Adrenal gland (tissue), 12 donors: ENCODE results near the gene CHRM1. TPM values are rescaled to one million over a fixed set of nuclear protein-coding genes. Genes with fewer than 3 reads are reported as not detected.

Source experiments
- DNase-seq, 7 donors: peaks; one replicate each; pipeline ENCODE4 v3.0.0-alpha.2; 2019 to 2020
- H3K27ac ChIP-seq, 5 donors: fragments of 200-600 bp; sonication (generic) in 4 of 5; 1 replicate in 3 of 5; 2 replicates in 2 of 5; pipeline versions ENCODE4 v1.5.1 to v1.8.0; 2016 to 2020; ENCODE audit warnings: mild to moderate bottlenecking in 1 of 5
- H3K27me3 ChIP-seq: fragments of 200-600 bp; 2 replicates; pipeline ENCODE4 v1.8.0; 2021
- H3K36me3 ChIP-seq, 2 donors: fragments of 200-600 bp; replicated peaks in 1 of 2; 1 replicate in 1 of 2; 2 replicates in 1 of 2; pipeline versions ENCODE4 v1.5.1 to v1.8.0; 2018 to 2022
- H3K4me1 ChIP-seq, 2 donors: fragments of 200-600 bp; replicated peaks in 1 of 2; 1 replicate in 1 of 2; 2 replicates in 1 of 2; pipeline versions ENCODE4 v1.5.1 to v1.8.0; 2018 to 2021
- H3K4me3 ChIP-seq, 4 donors: fragments of 200-600 bp; sonication (generic) in 3 of 4; one replicate each; pipeline ENCODE4 v1.5.1; 2016 to 2018
- H3K9me3 ChIP-seq, 3 donors: fragments of 200-600 bp; sonication (generic) in 1 of 3; replicated peaks in 1 of 3; 1 replicate in 2 of 3; 2 replicates in 1 of 3; pipeline versions ENCODE4 v1.5.1 to v1.8.0; 2016 to 2021
- POLR2A ChIP-seq, 2 donors: fragments of 450-650 bp; IDR thresholded peaks; one replicate each; pipeline ENCODE4 v1.6.1; 2017; ENCODE audit warnings: antibody characterized with exemption in 2 of 2, mild to moderate bottlenecking in 2 of 2, moderate library complexity in 1 of 2
- WGBS, 4 donors: extraction: QIAGEN DNeasy Blood & Tissue Kit in 2 of 4; methylation state at CpG; one replicate each; pipeline versions ENCODE4 v1.1.5 to v1.1.7; 2013 to 2017; 5-methylcytosine and 5-hydroxymethylcytosine counted together
- intact Hi-C, 2 donors: fragments of 100-400 bp; cut with DNase I; formaldehyde crosslinking; loops; one replicate each; pipeline versions ENCODE4 v1.14.1 to v1.15.0; 2022 to 2023
- polyA plus RNA-seq, 3 donors: library from polyadenylated mRNA; stranded (reverse); fragments of 200-250 nt in 2 of 3; fragments of 350-450 nt in 1 of 3; fragmentation: Illumina TruSeq in 1 of 3; extraction: RNeasy Lipid Tissue Mini Kit (QIAGEN cat#74804) in 1 of 3; gene quantifications; one replicate each; pipeline ENCODE4 v1.2.3, GENCODE V29; 2013 to 2014
- total RNA-seq, 9 donors: library from RNA; depleted of rRNA in 4 of 9; stranded (reverse); fragments of >200 nt in 4 of 9; fragments of 120-200 nt in 1 of 9; fragmentation: NEBNext Ultra II Directional in 1 of 9; extraction: Animal tissue kit (Norgen Biotek cat#: 25700) in 1 of 9; gene quantifications; one replicate each; pipeline versions ENCODE4 v1.1.0 to v1.2.4, GENCODE V29; 2013 to 2023
- TF ChIP-seq, protein P1 (sequence below), 6 experiments: fragments of 450-650 bp in 4 of 6; fragments of 200-600 bp in 2 of 6; sonication (generic) in 1 of 6; IDR thresholded peaks; 1 replicate in 5 of 6; 2 replicates in 1 of 6; pipeline versions ENCODE4 v1.5.1 to v1.8.0; 2016 to 2021; ENCODE audit warnings: antibody characterized with exemption in 6 of 6, mild to moderate bottlenecking in 2 of 6, moderate library complexity in 1 of 6
- donor health status: healthy with polysubstance abuse.
- donor health status: Bipolar disorder and iron deficiency.
- donor health status: DM: yes; HTN: yes; CAD: no.
- donor health status: DM: no; HTN: no; CAD: no.
- donor health status: DM: no; HTN: no; CAD: no.
- donor health status: DM: yes; HTN: yes; CAD: no.

The CHRM1 gene
- total and polyA plus RNA-seq, 12 donors = 0.22 to 3.8 (median 1.8) TPM; not detected in 5

DNA sequence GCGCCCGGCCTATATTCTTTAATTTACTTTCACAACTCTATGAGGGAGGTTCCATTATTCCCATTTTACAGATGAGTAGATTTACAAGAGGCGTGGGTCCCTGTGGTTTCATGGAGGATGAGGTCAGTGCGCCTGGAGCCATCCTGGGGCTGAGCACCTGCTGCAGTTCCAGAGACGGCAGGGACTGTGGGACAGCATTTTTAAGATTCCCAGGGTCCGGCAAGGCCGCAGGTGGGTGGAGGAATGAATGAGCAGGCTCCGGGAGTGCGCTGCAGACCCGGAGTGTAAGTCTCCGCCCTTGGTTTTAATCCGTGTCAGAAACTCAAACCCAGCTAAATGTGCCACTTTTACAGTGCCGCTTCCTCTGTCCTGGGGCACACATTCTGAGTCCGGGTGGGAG is 4.1 kb upstream of the CHRM1 start:
- Histone ChIP-seq H3K27ac (no peak overlapping the region), H3K4me3 (no peak overlapping the region), H3K27me3 (peaks cover 47% of the 10 kb centered on the region), H3K4me1 (peaks cover 14 to 19% of the 10 kb centered on the region in 2 donors), H3K9me3 (no peaks in the 10 kb centered on the region), H3K36me3 (no peaks in the 10 kb centered on the region)
- no peak for DNase-seq
- intact Hi-C loops = no loop called here
- TF ChIP-seq POLR2A (IDR thresholded peaks at IDR 0.05) = no peak
- TF ChIP-seq, protein P1, sequence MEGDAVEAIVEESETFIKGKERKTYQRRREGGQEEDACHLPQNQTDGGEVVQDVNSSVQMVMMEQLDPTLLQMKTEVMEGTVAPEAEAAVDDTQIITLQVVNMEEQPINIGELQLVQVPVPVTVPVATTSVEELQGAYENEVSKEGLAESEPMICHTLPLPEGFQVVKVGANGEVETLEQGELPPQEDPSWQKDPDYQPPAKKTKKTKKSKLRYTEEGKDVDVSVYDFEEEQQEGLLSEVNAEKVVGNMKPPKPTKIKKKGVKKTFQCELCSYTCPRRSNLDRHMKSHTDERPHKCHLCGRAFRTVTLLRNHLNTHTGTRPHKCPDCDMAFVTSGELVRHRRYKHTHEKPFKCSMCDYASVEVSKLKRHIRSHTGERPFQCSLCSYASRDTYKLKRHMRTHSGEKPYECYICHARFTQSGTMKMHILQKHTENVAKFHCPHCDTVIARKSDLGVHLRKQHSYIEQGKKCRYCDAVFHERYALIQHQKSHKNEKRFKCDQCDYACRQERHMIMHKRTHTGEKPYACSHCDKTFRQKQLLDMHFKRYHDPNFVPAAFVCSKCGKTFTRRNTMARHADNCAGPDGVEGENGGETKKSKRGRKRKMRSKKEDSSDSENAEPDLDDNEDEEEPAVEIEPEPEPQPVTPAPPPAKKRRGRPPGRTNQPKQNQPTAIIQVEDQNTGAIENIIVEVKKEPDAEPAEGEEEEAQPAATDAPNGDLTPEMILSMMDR (IDR thresholded peaks at IDR 0.05) = no peak
- 44 to 60% (median 52%) methylated on average over 6 to 14 of the region's 14 CpGs for WGBS, 4 donors

DNA sequence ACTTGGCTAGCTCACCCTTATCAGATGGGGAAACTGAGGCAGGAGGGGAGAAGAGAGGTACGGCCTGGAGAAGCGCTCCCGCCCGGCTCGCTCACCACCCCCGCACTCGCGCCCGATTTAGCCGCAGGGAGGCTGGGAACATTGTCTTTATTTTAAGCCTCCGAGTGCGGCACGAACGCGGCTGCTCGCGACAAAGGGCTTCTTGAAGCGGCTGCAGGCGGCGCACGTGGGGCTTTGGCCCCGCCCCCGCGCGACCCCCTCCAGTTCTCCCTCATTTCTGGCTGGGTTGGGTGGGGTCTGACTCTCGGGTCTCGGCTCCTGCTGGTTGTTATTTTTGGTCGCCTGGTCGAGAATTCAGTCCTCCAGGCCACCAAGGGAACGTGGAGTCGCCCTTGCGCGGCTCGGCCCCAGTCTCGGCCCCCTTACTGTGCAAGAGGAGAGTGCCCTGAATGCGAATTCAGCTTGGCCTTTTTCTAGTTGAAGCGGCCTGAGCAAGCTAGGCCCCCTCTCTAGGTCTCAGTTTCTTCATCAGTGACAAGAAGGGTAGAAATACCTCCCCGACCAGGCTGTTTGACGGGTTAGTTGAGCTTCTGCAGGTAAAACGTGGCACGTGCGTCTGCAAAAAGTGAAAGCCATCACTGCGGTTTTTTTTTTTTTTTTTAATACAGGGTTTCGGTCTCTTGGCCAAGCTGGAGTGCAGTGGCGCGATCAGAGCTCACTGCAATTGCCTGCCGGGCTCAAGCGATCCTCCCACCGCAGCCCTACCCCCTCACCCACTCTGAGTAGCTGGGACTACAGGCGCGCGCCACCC is 2.6 kb upstream of the CHRM1 start:
- peaks cover 14 to 19% of the 10 kb centered on the region in 2 donors for H3K4me1 ChIP-seq

DNA sequence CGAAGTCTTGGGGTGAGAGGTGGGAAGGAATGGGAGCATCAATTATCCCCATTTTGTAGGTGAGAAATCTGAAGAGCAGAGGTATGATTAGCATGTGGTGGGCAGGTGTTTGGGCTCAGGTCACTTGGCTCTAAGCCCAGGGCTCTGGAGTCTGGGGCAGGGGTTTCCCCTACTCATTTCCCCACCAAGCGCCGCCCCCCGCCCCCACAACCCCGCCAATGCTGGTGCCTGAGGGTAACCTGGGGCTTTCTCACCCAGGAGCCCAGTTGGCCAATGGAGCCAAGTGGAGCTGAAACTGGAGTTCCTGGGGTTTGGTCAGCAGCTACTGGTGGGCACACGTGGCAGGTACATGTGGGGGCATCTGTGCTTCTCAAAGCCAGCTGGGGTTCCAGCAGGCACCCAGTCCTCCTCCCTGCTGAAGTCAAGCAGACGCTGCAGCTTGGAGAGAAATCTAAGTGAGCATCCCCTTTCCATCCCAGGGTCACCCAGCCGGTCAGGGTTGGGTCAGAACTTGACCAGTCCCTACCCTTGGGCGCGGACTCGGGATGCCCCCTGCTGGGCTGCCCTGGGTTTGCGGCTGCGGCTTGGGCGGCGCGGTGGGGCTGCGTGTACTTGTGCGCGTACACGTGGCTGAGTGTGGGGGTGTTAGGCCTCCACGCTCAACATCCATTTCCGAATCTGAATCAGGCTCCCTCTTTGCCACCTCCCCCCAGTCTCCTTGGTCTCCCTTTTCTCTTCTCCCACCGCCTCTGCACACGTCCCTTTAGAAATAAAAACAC is 1.7 kb upstream of the CHRM1 start:
- Histone ChIP-seq H3K4me1 (peaks cover 14 to 19% of the 10 kb centered on the region in 2 donors), H3K27ac (no peak overlapping the region), H3K9me3 (no peaks in the 10 kb centered on the region), H3K36me3 (no peaks in the 10 kb centered on the region), H3K4me3 (no peak overlapping the region), H3K27me3 (peaks cover 47% of the 10 kb centered on the region)
- intact Hi-C loops = no loop called here
- no peak for TF ChIP-seq POLR2A (IDR thresholded peaks at IDR 0.05)
- TF ChIP-seq, protein P1 (IDR thresholded peaks at IDR 0.05) = peak in 1 of 6 experiments; percentile 8
- WGBS, 4 donors = 30 to 50% (median 40%) methylated on average over 14 to 24 of the region's 24 CpGs
- DNase-seq = no peak

More for the DNA sequence above, 2.6 kb upstream of the CHRM1 start:
- no peaks in the 10 kb centered on the region for H3K36me3 ChIP-seq
- intact Hi-C loops = no loop called here
- DNase-seq = no peak
- H3K4me3 ChIP-seq = peak overlapping the region in 1 of 4 donors; percentile 6
- no peak overlapping the region for H3K27ac ChIP-seq
- 5 to 10% (median 7%) methylated on average over 34 to 52 of the region's 52 CpGs for WGBS, 4 donors
- H3K27me3 ChIP-seq = peaks cover 47% of the 10 kb centered on the region
- TF ChIP-seq POLR2A (IDR thresholded peaks at IDR 0.05) = no peak
- TF ChIP-seq, protein P1 (IDR thresholded peaks at IDR 0.05) = no peak
- no peaks in the 10 kb centered on the region for H3K9me3 ChIP-seq

DNA sequence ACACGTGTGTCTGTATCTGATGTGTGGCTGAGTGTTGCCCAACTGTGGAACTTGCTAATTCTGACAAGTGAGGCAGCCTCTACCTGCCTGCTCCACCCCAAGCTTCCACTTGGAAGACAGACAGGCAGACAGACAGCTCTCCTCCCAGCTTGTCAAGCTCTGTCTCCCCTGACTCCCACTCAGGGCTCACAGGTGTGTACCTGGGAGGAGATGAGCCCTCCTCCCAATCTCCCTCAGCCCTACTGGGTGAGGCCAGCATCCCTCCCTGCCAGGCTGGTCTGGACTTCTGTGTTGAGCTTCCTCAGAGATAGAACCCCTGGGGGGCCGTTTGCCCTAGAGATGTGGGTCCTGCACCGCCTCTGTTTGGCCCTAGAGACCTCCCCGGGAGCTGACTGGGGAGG is 1.0 kb upstream of the CHRM1 start:
- intact Hi-C loops = no loop called here
- H3K27ac ChIP-seq = no peak overlapping the region
- H3K4me3 ChIP-seq = no peak overlapping the region
- peaks cover 14 to 19% of the 10 kb centered on the region in 2 donors for H3K4me1 ChIP-seq
- no peak for TF ChIP-seq POLR2A (IDR thresholded peaks at IDR 0.05)
- TF ChIP-seq, protein P1 (IDR thresholded peaks at IDR 0.05) = no peak
- peaks cover 45% of the 10 kb centered on the region for H3K27me3 ChIP-seq
- no peaks in the 10 kb centered on the region for H3K36me3 ChIP-seq
- 54 to 67% (median 60%) methylated on average over 4 of the region's 4 CpGs; no CpG with 5 or more reads in 1 of the 4 donors for WGBS, 4 donors
- H3K9me3 ChIP-seq = no peaks in the 10 kb centered on the region
- no peak for DNase-seq
